HepG2 (cell line): ENCODE data around the gene POLE. TPM values are rescaled to one million over a fixed set of nuclear protein-coding genes. Genes with fewer than 3 reads are reported as not detected.

Experiments used
- ATAC-seq: fragments of 200-7000 bp; cut with Tn5 transposase; 3 replicates; pipeline ENCODE4 v1.9.1; 2020; ENCODE audit warnings: mild to moderate bottlenecking, moderate library complexity
- BruUV-seq: library from RNA; stranded (reverse); fragments of 400-500 nt; replicated peaks from 2 replicates; lab custom pipeline; 2021; lab: Mats Ljungman, UMichigan
- CTCF ChIA-PET: fragments of 300-600 bp; formaldehyde crosslinking; extraction: SDS; loops from one replicate; lab custom pipeline; 2021; ENCODE audit warnings: low total read pairs, inconsistent platforms, low intra/inter-chr PET ratio; lab: Yijun Ruan, JAX
- POLR2A ChIA-PET: fragments of 350-600 bp; sonication (Branson Sonifier 250); formaldehyde crosslinking; loops from one replicate; lab custom pipeline; 2020; ENCODE audit warnings: antibody characterized with exemption, inconsistent platforms; lab: Yijun Ruan, JAX
- DNase-seq: peaks from one replicate; pipeline ENCODE4 v3.0.0-alpha.2; 2015; ENCODE audit warnings: low spot score
- FAIRE-seq: peaks from 3 replicates; lab custom pipeline; 2011; peaks lifted over from hg19 to GRCh38; lab: Jason Lieb, UNC
- H2AFZ ChIP-seq: one replicate; pipeline ENCODE4 v1.6.1; 2011; ENCODE audit warnings: low read length, inconsistent platforms
- H3K27ac ChIP-seq: fragments of 300-600 bp; 3 replicates; pipeline ENCODE4 v1.8.0; 2011; ENCODE audit warnings: mixed run types, mild to moderate bottlenecking, mixed read lengths, low read length, inconsistent platforms; ENCODE audit not compliant: insufficient read depth; ENCODE audit errors: extremely low read length
- H3K27me3 ChIP-seq, 2 experiments: fragments of 200-600 bp in 1 of 2; 2 replicates in 1 of 2; 3 replicates in 1 of 2; pipeline versions ENCODE4 v1.6.0 to v1.8.0; 2011; ENCODE audit warnings: low read length in 2 of 2, mild to moderate bottlenecking in 2 of 2, moderate library complexity in 2 of 2, inconsistent platforms in 1 of 2; ENCODE audit not compliant: insufficient read depth in 2 of 2, control insufficient read depth in 1 of 2
- H3K36me3 ChIP-seq, 2 experiments: fragments of 200-600 bp in 1 of 2; replicated peaks in 1 of 2; 2 replicates in 1 of 2; 3 replicates in 1 of 2; pipeline versions ENCODE4 v1.5.1 to v1.8.0; 2011; ENCODE audit warnings: low read length in 2 of 2, inconsistent platforms in 1 of 2; ENCODE audit not compliant: insufficient read depth in 2 of 2, control insufficient read depth in 1 of 2
- H3K4me1 ChIP-seq: 2 replicates; pipeline ENCODE4 v1.5.1; 2012; ENCODE audit warnings: low read length, inconsistent platforms; ENCODE audit not compliant: insufficient read depth
- H3K4me2 ChIP-seq: 2 replicates; pipeline ENCODE4 v1.6.0; 2011; ENCODE audit warnings: low read depth, low read length, inconsistent platforms
- H3K4me3 ChIP-seq, 3 experiments: fragments of 200-600 bp in 1 of 3; sonication (generic), shearing (Covaris generic) in 1 of 3; replicated peaks in 1 of 3; 2 replicates each; pipeline ENCODE4 v1.5.1; 2011 to 2016; ENCODE audit warnings: low read length in 3 of 3, inconsistent platforms in 2 of 3, low read depth in 2 of 3, mild to moderate bottlenecking in 2 of 3, control low read depth in 1 of 3, mixed read lengths in 1 of 3; ENCODE audit not compliant: insufficient read depth in 1 of 3
- H3K79me2 ChIP-seq: one replicate; pipeline ENCODE4 v1.6.1; 2011; ENCODE audit warnings: low read length, inconsistent platforms; ENCODE audit not compliant: insufficient read depth
- H3K9ac ChIP-seq: 2 replicates; pipeline ENCODE4 v1.6.0; 2011; ENCODE audit warnings: mild to moderate bottlenecking, low read depth, low read length, inconsistent platforms; ENCODE audit not compliant: insufficient read depth
- H3K9me3 ChIP-seq: 2 replicates; pipeline ENCODE4 v1.5.1; 2012; ENCODE audit warnings: mild to moderate bottlenecking, low read length
- H4K20me1 ChIP-seq: 2 replicates; pipeline ENCODE4 v1.6.0; 2011; ENCODE audit warnings: inconsistent platforms, mild to moderate bottlenecking, low read length, moderate library complexity; ENCODE audit not compliant: insufficient read depth
- PHB2 ChIP-seq: fragments of 450-650 bp; IDR thresholded peaks from 2 replicates; pipeline ENCODE4 v1.6.1; 2018; ENCODE audit not compliant: partially characterized antibody
- WGBS: methylation state at CpG from one replicate; pipeline ENCODE4 v1.1.6; 2017; ENCODE audit warnings: low lambda C conversion rate; 5-methylcytosine and 5-hydroxymethylcytosine counted together
- in situ Hi-C: cut with HindIII; loops from 2 replicates; pipeline ENCODE4 v1.10.0; 2017; ENCODE audit warnings: low pct_unique_long_range_greater_than_20kb; ENCODE audit not compliant: extremely low pct_ligation_motif_present
- intact Hi-C: fragments of 100-400 bp; cut with micrococcal nuclease; formaldehyde crosslinking; loops from one replicate; pipeline ENCODE4 v1.10.0; 2022; ENCODE audit not compliant: unreplicated experiment
- polyA plus RNA-seq, 8 experiments: library from polyadenylated mRNA; depleted of rRNA in 3 of 8; stranded (reverse) in 7 of 8; unstranded in 1 of 8; fragments of >200 nt; fragmentation: Illumina TruSeq in 4 of 8; extraction: Trizol in 4 of 8; gene quantifications; 2 replicates each; pipeline versions ENCODE4 v1.2.1 to v1.2.3, GENCODE V29; 2011 to 2016; ENCODE audit warnings: low read depth in 4 of 8, missing spikeins in 1 of 8, mixed read lengths in 1 of 8; ENCODE audit not compliant: insufficient read depth in 1 of 8
- total RNA-seq, 5 experiments: library from RNA; depleted of rRNA; stranded (reverse); fragments of >200 nt; fragmentation: Illumina TruSeq; extraction: Trizol; gene quantifications; 2 replicates each; pipeline ENCODE4 v1.2.3, GENCODE V29; 2016; ENCODE audit warnings: low read depth in 1 of 5
- TF ChIP-seq, protein P1 (sequence below): fragments of 450-650 bp; IDR thresholded peaks from 2 replicates; pipeline ENCODE4 v1.6.1; 2016
- TF ChIP-seq, protein P2 (sequence below): sonication (generic); formaldehyde crosslinking; IDR thresholded peaks from 2 replicates; pipeline ENCODE4 v1.4.0; 2020; ENCODE audit warnings: missing genetic modification reagents, low read depth, mild to moderate bottlenecking, borderline replicate concordance

POLE gene
- total and polyA plus RNA-seq, 2 of the 13 experiments (the other 11 are each of a cell fraction or from before 2014, with no cell fraction given), result 25.3 to 52.2 TPM

DNA sequence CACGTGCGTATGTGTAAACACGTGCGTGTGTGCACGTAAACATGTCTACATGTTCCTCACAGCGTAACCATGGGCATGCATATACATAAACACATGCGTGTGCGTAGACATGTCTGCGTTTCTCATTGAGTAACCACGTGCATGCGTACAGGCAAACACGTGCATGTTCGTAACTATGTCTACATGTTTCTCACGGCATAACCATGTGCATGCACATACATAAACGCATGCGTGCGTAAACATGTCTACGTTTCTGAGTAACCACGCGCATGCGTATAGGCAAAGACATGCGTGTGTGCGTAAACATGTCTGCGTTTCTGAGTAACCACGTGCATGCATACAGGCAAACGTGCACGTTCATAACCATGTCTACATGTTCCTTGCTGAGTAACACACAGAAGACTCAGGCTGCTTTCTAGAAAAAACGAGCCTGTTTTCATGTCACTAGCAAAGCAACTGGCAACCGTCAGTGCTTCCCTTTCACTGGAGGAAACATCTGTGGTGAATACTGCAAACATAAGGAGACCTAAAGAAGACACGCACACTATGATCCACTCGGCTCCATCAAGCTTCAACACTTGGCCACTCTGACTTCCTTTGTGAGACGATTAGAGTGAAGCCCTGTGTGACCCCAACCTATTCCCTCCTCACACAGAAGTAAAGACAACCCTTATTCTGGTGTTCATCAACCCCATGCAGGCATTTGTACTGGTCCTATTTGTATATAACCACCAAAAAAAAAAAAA lies 28.8 kb downstream of the POLE start:
- no TSS peak for BruUV-seq
- DNase-seq, result no peak
- ATAC-seq, result no peak
- CTCF ChIA-PET, result no interaction called here
- Histone ChIP-seq H3K79me2 (no peaks in the 10 kb centered on the region), H3K4me1 (no peaks in the 10 kb centered on the region), H3K9me3 (no peaks in the 10 kb centered on the region), H3K4me2 (no peak overlapping the region), H3K9ac (no peak overlapping the region), H3K36me3 (peaks cover 36 to 84% of the 10 kb centered on the region in 2 experiments), H3K27me3 (no peaks in the 10 kb centered on the region), H3K27ac (no peak overlapping the region), H4K20me1 (no peaks in the 10 kb centered on the region), H3K4me3 (no peak overlapping the region), H2AFZ (no peak overlapping the region)
- TF ChIP-seq, protein P1, sequence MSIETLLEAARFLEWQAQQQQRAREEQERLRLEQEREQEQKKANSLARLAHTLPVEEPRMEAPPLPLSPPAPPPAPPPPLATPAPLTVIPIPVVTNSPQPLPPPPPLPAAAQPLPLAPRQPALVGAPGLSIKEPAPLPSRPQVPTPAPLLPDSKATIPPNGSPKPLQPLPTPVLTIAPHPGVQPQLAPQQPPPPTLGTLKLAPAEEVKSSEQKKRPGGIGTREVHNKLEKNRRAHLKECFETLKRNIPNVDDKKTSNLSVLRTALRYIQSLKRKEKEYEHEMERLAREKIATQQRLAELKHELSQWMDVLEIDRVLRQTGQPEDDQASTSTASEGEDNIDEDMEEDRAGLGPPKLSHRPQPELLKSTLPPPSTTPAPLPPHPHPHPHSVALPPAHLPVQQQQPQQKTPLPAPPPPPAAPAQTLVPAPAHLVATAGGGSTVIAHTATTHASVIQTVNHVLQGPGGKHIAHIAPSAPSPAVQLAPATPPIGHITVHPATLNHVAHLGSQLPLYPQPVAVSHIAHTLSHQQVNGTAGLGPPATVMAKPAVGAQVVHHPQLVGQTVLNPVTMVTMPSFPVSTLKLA, result peak; percentile 33
- TF ChIP-seq PHB2, result no peak
- TF ChIP-seq, protein P2, sequence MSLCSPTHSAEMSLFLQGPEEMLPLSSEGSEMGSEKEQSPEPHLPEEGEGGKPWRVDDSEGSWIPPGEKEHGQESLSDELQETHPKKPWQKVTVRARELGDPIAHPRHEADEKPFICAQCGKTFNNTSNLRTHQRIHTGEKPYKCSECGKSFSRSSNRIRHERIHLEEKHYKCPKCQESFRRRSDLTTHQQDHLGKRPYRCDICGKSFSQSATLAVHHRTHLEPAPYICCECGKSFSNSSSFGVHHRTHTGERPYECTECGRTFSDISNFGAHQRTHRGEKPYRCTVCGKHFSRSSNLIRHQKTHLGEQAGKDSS (CRISPR knock-in tag), result no peak
- POLR2A ChIA-PET, result no interaction called here
- 96% methylated on average over 32 of the region's 32 CpGs for WGBS
- in situ Hi-C loops, result no loop called here
- no peak for FAIRE-seq
- intact Hi-C loops, result no loop called here
